Left lung (tissue), 10 donors: Measurements from ENCODE around the gene FAM193B. TPM values are rescaled to one million over a fixed set of nuclear protein-coding genes. Genes with fewer than 3 reads are reported as not detected.
A peak's percentile ranks its signal among the peaks of the same experiment; 100 is the strongest.
"Not testable (repeated sequence)": the region's sequence is repeated elsewhere in the genome, so short reads cannot be mapped to it uniquely, and the experiment has no call there.

Experiments
- ATAC-seq: fragments of 200-7000 bp; cut with Tn5 transposase; one replicate; pipeline ENCODE4 v1.9.1; 2020; ENCODE audit warnings: moderate library complexity
- DNase-seq, 4 donors: peaks; one replicate each; pipeline ENCODE4 v3.0.0-alpha.2; 2013 to 2020
- H3K27ac ChIP-seq, 2 donors: fragments of 200-600 bp; sonication (generic) in 1 of 2; one replicate each; pipeline versions ENCODE4 v1.5.0 to v1.8.0; 2020 to 2021
- H3K27me3 ChIP-seq, 2 donors: fragments of 200-600 bp; sonication (generic) in 1 of 2; one replicate each; pipeline versions ENCODE4 v1.5.0 to v1.8.0; 2020 to 2021
- H3K36me3 ChIP-seq, 2 donors: fragments of 200-600 bp; sonication (generic) in 1 of 2; one replicate each; pipeline versions ENCODE4 v1.5.0 to v1.8.0; 2020 to 2021
- H3K4me1 ChIP-seq, 2 donors: fragments of 200-600 bp; one replicate each; pipeline ENCODE4 v1.8.0; 2021
- H3K4me3 ChIP-seq, 2 donors: fragments of 200-600 bp; sonication (generic) in 1 of 2; one replicate each; pipeline versions ENCODE4 v1.5.0 to v1.8.0; 2020 to 2021; ENCODE audit warnings: mild to moderate bottlenecking in 1 of 2
- H3K9me3 ChIP-seq, 2 donors: fragments of 200-600 bp; sonication (generic) in 1 of 2; one replicate each; pipeline versions ENCODE4 v1.5.0 to v1.8.0; 2020 to 2021
- intact Hi-C, 2 donors: fragments of 100-400 bp; cut with DNase I; formaldehyde crosslinking; loops; one replicate each; pipeline versions ENCODE4 v1.11.2 to v1.14.2; 2022
- polyA plus RNA-seq, 6 donors: library from polyadenylated mRNA; unstranded; fragments of 120-200 nt; gene quantifications; one replicate each; pipeline ENCODE4 v1.2.1, GENCODE V29; 2013; ENCODE audit not compliant: insufficient read length in 6 of 6
- total RNA-seq, 2 donors: library from RNA; stranded (reverse); fragmentation: NEBNext Ultra II Directional; extraction: Animal tissue kit (Norgen Biotek cat#: 25700); gene quantifications; one replicate each; pipeline ENCODE4 v1.2.1, GENCODE V29; 2021
- TF ChIP-seq, protein P1 (sequence below), 2 donors: fragments of 200-600 bp; sonication (generic) in 1 of 2; IDR thresholded peaks; one replicate each; pipeline versions ENCODE4 v1.5.0 to v1.8.0; 2021; ENCODE audit warnings: antibody characterized with exemption in 2 of 2
- donor health status: DM: no; HTN: yes; CAD: no.
- donor health status: DM: no; HTN: no; CAD: no.

FAM193B gene
- total and polyA plus RNA-seq, 8 donors = 64.3 to 112 (median 91.9) TPM

GRCh38 chr5:177489119-177489716 lies 65.1 kb downstream of the FAM193B start:
- H3K9me3 ChIP-seq = no peaks in the 10 kb centered on the region
- no peaks in the 10 kb centered on the region for H3K27me3 ChIP-seq
- intact Hi-C loops = no loop called here
- H3K4me3 ChIP-seq = no peak overlapping the region
- H3K36me3 ChIP-seq = peaks cover 0 to 91% of the 10 kb centered on the region in 2 donors
- peak in 1 of 4 donors; percentile 76 for DNase-seq
- no peak overlapping the region for H3K27ac ChIP-seq
- peaks cover 8 to 37% of the 10 kb centered on the region in 2 donors for H3K4me1 ChIP-seq
- TF ChIP-seq, protein P1, sequence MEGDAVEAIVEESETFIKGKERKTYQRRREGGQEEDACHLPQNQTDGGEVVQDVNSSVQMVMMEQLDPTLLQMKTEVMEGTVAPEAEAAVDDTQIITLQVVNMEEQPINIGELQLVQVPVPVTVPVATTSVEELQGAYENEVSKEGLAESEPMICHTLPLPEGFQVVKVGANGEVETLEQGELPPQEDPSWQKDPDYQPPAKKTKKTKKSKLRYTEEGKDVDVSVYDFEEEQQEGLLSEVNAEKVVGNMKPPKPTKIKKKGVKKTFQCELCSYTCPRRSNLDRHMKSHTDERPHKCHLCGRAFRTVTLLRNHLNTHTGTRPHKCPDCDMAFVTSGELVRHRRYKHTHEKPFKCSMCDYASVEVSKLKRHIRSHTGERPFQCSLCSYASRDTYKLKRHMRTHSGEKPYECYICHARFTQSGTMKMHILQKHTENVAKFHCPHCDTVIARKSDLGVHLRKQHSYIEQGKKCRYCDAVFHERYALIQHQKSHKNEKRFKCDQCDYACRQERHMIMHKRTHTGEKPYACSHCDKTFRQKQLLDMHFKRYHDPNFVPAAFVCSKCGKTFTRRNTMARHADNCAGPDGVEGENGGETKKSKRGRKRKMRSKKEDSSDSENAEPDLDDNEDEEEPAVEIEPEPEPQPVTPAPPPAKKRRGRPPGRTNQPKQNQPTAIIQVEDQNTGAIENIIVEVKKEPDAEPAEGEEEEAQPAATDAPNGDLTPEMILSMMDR (IDR thresholded peaks at IDR 0.05) = no peak
- ATAC-seq = no peak

DNA sequence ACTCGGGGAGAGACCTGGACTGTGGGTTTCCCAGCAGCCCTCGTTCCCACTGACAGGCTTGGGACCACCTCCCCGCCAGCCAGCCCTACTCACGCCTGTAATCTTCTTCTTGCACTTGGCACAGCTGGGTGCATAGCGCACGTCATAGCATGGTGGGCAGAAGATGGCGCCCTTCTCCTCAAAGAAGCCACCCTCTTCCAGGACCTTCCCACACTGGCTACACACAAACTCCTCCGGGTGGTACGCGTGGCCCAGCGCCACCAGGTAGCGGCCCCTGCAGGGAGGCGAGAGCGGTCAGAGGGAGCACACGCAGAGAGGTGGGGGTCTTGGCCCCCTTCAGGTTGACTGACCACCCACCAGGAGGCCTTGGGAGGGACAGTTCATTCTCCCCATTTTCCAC lies 66.4 kb downstream of the FAM193B start:
- Histone ChIP-seq H3K9me3 (no peaks in the 10 kb centered on the region), H3K4me3 (no peak overlapping the region), H3K36me3 (peaks cover 0 to 100% of the 10 kb centered on the region in 2 donors), H3K4me1 (peaks cover 0 to 24% of the 10 kb centered on the region in 2 donors), H3K27me3 (no peaks in the 10 kb centered on the region), H3K27ac (no peak overlapping the region)
- intact Hi-C loops = no loop called here
- ATAC-seq (no peak), DNase-seq (no peak)
- TF ChIP-seq, protein P1 (IDR thresholded peaks at IDR 0.05) = no peak

GRCh38 chr5:177487144-177487543 lies 67.2 kb downstream of the FAM193B start:
- H3K36me3 ChIP-seq = peaks cover 0 to 99% of the 10 kb centered on the region in 2 donors
- no peaks in the 10 kb centered on the region for H3K9me3 ChIP-seq
- DNase-seq = no peak
- TF ChIP-seq, protein P1 (IDR thresholded peaks at IDR 0.05) = no peak
- peaks cover 0 to 16% of the 10 kb centered on the region in 2 donors for H3K4me1 ChIP-seq
- no peak overlapping the region for H3K4me3 ChIP-seq
- H3K27ac ChIP-seq = no peak overlapping the region
- no peak for ATAC-seq
- H3K27me3 ChIP-seq = no peaks in the 10 kb centered on the region
- intact Hi-C loops = no loop called here

DNA sequence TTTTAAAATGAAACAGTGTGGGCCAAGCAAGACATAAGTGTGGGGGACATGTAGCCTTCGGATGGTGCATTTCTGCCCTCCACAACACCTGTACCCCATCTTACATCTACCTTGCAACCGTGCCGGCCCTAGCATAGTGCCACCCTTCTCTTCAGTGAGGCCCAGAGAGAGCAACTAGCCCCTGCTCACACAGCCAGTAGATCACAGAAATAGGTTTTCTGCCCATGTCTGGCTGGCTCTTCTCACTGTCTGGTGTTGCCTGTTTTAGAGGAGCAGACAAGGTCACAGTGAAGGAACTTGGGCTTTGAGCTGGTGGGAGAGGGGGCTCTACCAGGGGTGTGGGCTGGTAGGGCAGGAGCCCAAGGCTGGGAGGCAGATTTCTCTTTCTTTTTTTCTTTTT lies 68.1 kb downstream of the FAM193B start:
- Histone ChIP-seq H3K27ac (no peak overlapping the region), H3K4me1 (peaks cover 0 to 7% of the 10 kb centered on the region in 2 donors), H3K27me3 (no peaks in the 10 kb centered on the region), H3K4me3 (no peak overlapping the region), H3K9me3 (no peaks in the 10 kb centered on the region), H3K36me3 (peaks cover 0 to 99% of the 10 kb centered on the region in 2 donors)
- TF ChIP-seq, protein P1 (IDR thresholded peaks at IDR 0.05) = no peak
- ATAC-seq = no peak
- intact Hi-C loops = no loop called here
- no peak for DNase-seq

- H3K4me3 ChIP-seq, H3K27ac ChIP-seq, intact Hi-C loops, H3K4me1 ChIP-seq, ATAC-seq, DNase-seq, H3K9me3 ChIP-seq, H3K27me3 ChIP-seq: not testable (repeated sequence)
- H3K36me3 ChIP-seq = peaks cover 0 to 98% of the 10 kb centered on the region in 2 donors
These were observed 68.6 kb downstream of the FAM193B start for GRCh38 chr5:177485753-177486152.
